ENCODE data around the gene PI4KA. TPM values are rescaled to one million over a fixed set of nuclear protein-coding genes. Genes with fewer than 3 reads are reported as not detected.
A peak's percentile ranks its signal among the peaks of the same experiment; 100 is the strongest.
"Not testable (repeated sequence)": the region's sequence is repeated elsewhere in the genome, so short reads cannot be mapped to it uniquely, and the experiment has no call there.

PI4KA gene
- total RNA-seq, 1 donor from 2014 or later: 38.4 TPM

- ATAC-seq (ENCODE audit: poor library complexity) (no peak), DNase-seq (no peak)
- intact Hi-C loops (cut with DNase I): no loop called here
Observed at GRCh38 chr22:20724676-20725454, 133.7 kb downstream of the PI4KA start.

DNA sequence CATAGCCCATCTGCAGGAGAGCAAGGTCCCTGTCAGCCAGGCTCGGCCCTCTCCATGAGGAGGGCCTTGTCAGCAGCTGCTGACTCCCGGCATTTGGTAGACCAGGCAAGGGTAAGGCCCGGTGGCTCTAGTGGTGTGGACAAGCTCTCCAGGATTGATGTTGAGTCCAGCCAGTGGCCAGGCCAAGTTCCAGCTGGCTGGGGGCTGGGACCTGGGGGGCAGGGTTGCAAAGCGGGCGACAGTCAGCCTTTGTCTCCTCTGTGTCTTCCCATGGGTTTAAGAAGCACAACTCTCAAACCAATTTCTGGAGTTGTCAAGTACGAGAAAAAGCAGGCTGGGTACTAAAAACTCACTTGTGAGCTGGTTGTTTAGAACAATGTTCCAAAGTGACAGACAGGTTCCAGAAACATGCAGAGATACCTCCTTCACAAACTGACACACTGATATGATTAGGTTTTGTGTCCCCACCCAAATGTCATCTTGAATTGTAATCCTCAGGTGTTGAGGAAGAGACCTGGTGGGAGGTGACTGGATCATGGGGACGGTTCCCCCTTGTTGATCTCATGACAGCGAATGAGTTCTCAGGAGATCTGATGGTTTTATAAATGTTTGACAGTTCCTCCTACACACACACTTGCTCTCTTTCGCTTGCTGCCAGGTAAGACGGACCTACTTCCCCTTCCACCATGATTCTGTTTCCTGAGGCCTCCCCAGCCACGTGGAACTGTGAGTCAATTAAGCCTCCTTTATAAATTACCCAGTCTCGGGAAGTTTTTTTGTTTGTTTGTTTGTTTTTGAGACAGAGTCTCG lies 137.0 kb downstream of the PI4KA start:
- ATAC-seq (ENCODE audit: poor library complexity) (no peak), DNase-seq (no peak)
- intact Hi-C loops (cut with DNase I): no loop called here

- intact Hi-C loops (cut with DNase I): no loop called here
- no peak for DNase-seq
- ATAC-seq (ENCODE audit: poor library complexity): no peak
Observed at GRCh38 chr22:20720692-20721408, 137.8 kb downstream of the PI4KA start.

DNA sequence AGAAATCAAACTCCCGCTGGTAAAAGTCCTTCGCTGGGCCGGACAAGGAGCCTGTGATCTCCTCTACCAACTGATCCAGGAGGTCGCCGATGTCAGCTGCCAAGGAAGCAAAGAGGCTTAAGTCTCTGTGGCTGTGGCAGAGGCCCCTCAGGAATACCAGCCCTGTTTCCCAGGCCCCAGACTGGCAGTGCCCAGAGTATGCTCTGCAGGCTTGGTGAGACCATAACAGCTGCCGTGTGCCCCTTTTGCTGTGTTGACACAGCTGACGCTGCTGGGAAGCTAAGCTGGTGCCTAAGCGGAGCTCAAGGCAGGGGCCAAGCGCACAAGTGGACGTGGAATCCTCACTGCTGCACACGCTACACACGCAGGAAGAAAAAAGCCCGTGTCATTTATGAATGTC lies 139.9 kb downstream of the PI4KA start:
- intact Hi-C loops (cut with DNase I); DNase-seq; ATAC-seq (ENCODE audit: poor library complexity): not testable (repeated sequence)

- DNase-seq; ATAC-seq (ENCODE audit: poor library complexity); intact Hi-C loops (cut with DNase I): not testable (repeated sequence)
Observed at GRCh38 chr22:20717981-20718380, 140.6 kb downstream of the PI4KA start.

DNA sequence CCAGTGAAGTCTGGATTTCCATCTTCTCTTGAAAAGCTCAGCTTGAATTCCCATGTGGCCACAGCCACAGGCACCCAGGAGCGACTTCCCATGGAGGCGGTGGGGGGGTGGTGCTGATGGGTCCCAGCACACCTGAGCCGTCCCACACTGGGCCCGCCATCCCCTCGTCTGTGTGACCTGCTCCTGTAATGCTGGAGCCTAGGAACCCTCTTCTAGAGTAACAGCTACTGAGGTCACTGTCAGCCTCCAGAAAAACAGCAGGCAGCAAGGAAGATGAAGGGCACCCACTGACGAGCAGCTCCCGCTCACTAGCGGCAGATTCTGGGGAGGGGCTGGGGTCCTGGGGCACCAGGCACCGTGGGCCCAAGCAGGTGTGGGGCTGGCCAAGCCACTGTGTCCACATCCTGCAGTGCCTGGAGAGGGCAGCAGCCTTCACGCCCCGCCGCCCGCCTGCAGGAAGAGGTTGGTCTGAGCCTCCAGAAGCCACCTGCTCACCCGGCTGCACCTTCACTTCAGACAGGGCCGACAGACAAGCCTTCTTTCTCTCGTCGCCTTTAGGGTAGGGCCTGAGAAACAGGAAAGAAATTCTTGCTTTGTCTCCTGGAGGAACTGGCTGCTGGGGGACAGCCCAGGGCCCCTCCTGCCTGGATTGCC lies 141.3 kb downstream of the PI4KA start:
- not testable (repeated sequence) for ATAC-seq (ENCODE audit: poor library complexity)

DNA sequence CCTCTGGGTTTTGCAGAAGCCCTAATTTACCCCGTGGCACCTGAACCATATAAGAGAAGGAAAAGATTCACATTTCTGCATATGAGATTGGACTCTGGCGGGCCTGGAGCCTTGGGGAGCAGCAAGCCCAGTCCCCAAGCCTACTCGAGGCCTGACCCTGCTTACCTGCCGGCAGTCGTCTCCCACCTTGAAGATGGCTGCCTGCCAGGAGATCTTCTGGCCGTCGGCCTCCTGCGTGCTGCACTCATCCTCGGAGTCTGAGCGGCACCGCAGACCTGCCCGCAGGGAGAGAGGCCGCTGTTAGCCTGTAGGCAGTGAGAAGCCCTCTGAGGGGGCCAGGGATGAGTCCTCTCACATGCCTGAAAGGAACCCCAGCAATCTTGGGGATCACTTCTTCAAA lies 145.5 kb downstream of the PI4KA start:
- DNase-seq; intact Hi-C loops (cut with DNase I); ATAC-seq (ENCODE audit: poor library complexity): not testable (repeated sequence)

More for the DNA sequence above, 141.3 kb downstream of the PI4KA start:
- DNase-seq; intact Hi-C loops (cut with DNase I): not testable (repeated sequence)

- ATAC-seq (ENCODE audit: poor library complexity); intact Hi-C loops (cut with DNase I); DNase-seq: not testable (repeated sequence)
Observed at GRCh38 chr22:20709966-20710365, 148.6 kb downstream of the PI4KA start.

GRCh38 chr22:20707549-20708118 lies 151.0 kb downstream of the PI4KA start:
- DNase-seq; intact Hi-C loops (cut with DNase I); ATAC-seq (ENCODE audit: poor library complexity): not testable (repeated sequence)

GRCh38 chr22:20703816-20704609 lies 154.6 kb downstream of the PI4KA start:
- ATAC-seq (ENCODE audit: poor library complexity); intact Hi-C loops (cut with DNase I); DNase-seq: not testable (repeated sequence)

- DNase-seq; intact Hi-C loops (cut with DNase I): not testable (repeated sequence)
- ATAC-seq (ENCODE audit: poor library complexity): peak; percentile 44
Observed at GRCh38 chr22:20703414-20703806, 155.2 kb downstream of the PI4KA start.

DNA sequence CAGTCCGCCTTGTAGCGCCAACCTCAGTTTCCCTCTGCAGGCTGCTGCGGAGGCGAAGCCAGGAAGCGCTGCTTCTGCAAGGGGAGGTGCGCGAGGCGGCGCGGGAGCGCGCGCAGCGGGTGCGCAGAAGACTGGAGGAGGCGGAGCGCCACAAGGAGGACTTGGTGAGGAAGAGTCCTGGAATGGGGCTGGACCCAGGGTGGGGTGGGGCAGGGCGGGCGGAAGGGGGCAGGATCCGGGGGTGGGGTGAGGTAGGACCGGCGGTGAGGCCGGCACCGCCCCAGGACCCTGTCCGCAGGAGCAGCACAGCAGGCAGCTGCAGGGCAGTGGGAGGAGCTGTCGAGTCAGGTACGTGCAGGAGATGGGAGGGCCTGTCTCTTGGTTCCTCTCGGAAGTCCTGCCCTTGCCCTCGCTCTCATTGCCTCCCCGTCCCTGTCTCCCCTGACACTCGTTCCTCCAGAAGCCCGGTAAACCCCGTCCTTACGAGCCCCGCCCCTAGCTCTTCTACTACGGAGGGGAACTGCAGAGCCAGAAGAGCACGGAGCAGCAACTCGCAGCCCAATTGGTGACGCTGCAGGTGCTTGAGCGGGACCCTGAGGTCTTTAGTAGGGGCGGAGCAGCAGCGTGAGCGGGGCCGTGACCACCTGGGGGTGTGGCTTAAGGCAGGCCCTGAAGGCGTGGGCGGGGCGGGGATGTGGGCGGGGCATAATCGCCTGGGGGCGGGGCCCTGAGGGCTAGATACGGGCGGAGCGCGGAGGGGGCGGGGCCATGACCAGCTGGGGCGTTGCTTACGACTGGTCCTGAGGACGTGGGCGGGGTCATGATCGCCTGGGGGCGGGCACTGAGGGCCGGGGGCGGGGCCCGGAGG lies 155.8 kb downstream of the PI4KA start:
- ATAC-seq (ENCODE audit: poor library complexity) (peak; percentile 97), DNase-seq (peak; percentile 98)
- intact Hi-C loops (cut with DNase I): not testable (repeated sequence)

DNA sequence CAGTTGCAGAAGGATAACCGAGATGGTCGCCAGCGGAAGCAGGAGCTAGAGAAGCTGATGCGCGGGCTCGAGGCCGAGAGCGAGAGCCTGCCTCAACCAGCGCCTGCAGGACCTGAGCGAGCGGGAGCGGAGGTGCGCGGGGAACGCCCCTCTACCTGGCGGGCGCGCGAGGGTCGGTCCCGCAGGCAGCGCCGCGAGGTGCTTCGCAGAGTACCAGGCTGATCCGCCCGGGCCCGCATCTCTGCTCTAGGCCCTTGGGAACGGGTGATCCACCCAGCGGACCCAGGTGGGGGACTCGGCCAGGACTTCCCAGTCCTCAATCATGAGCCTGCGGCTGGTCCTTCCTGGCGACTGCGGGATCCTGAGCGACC lies 156.5 kb downstream of the PI4KA start:
- DNase-seq; intact Hi-C loops (cut with DNase I): not testable (repeated sequence)
- peak; percentile 6 for ATAC-seq (ENCODE audit: poor library complexity)

DNA sequence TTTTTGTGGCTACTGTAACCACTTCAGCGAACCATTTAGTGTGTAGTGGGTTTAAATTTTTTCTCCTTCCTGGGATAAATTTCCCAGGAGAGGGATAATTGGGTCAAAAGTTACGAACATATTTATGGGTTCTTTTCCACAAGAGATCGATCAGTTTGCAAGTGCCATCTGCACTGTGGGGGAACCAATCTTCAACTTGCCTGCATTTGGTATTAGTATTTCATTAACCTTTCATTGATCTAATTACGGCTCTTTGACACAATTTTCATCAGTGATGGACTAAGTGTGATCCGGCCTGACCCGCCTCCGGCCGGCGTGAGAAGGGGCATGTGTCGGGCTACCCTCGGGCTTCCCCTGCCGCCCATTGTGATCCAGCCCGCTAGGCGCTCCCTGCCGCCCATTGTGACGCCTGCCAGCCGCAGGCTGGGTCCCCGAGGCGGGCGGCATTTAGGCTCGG lies 156.9 kb downstream of the PI4KA start:
- intact Hi-C loops (cut with DNase I); DNase-seq: not testable (repeated sequence)
- peak; percentile 6 for ATAC-seq (ENCODE audit: poor library complexity)

GRCh38 chr22:20700347-20700746 lies 158.3 kb downstream of the PI4KA start:
- not testable (repeated sequence) for DNase-seq; ATAC-seq (ENCODE audit: poor library complexity)

GRCh38 chr22:20699856-20700255 lies 158.8 kb downstream of the PI4KA start:
- intact Hi-C loops (cut with DNase I): loop anchor here (5.0 kb wide), 1 partner anchor 283 kb away; no protein-coding TSS in a partner anchor
- ATAC-seq (ENCODE audit: poor library complexity); DNase-seq: not testable (repeated sequence)

More at GRCh38 chr22:20700347-20700746, 158.3 kb downstream of the PI4KA start:
- intact Hi-C loops (cut with DNase I): not testable (repeated sequence)

Measured in Right ventricle myocardium superior (tissue), 1 donor.